Mononuclear cell (primary cell): Measurements from ENCODE around the gene CHI3L1. TPM values are rescaled to one million over a fixed set of nuclear protein-coding genes. Genes with fewer than 3 reads are reported as not detected.
"Not testable (repeated sequence)": the region's sequence is repeated elsewhere in the genome, so short reads cannot be mapped to it uniquely, and the experiment has no call there.

Experiments
- H3K27me3 ChIP-seq: 2 replicates; pipeline ENCODE4 v1.6.0; 2011; ENCODE audit warnings: low read length, control low read depth; ENCODE audit not compliant: insufficient read depth
- H3K4me1 ChIP-seq: 2 replicates; pipeline ENCODE4 v1.5.1; 2011; ENCODE audit warnings: mild to moderate bottlenecking, low read length, control low read depth; ENCODE audit not compliant: insufficient read depth
- H3K4me3 ChIP-seq: 2 replicates; pipeline ENCODE4 v1.5.1; 2011; ENCODE audit warnings: mild to moderate bottlenecking, low read length, moderate library complexity
- H3K9me3 ChIP-seq: 2 replicates; pipeline ENCODE4 v1.5.1; 2011; ENCODE audit warnings: low read depth, mild to moderate bottlenecking, control low read depth, low read length
- total RNA-seq: library from RNA; depleted of rRNA; stranded (reverse); fragments of >200 nt; gene quantifications from one replicate; pipeline ENCODE4 v1.2.3, GENCODE V29; 2012

CHI3L1 gene
- total RNA-seq = 0.94 TPM

DNA sequence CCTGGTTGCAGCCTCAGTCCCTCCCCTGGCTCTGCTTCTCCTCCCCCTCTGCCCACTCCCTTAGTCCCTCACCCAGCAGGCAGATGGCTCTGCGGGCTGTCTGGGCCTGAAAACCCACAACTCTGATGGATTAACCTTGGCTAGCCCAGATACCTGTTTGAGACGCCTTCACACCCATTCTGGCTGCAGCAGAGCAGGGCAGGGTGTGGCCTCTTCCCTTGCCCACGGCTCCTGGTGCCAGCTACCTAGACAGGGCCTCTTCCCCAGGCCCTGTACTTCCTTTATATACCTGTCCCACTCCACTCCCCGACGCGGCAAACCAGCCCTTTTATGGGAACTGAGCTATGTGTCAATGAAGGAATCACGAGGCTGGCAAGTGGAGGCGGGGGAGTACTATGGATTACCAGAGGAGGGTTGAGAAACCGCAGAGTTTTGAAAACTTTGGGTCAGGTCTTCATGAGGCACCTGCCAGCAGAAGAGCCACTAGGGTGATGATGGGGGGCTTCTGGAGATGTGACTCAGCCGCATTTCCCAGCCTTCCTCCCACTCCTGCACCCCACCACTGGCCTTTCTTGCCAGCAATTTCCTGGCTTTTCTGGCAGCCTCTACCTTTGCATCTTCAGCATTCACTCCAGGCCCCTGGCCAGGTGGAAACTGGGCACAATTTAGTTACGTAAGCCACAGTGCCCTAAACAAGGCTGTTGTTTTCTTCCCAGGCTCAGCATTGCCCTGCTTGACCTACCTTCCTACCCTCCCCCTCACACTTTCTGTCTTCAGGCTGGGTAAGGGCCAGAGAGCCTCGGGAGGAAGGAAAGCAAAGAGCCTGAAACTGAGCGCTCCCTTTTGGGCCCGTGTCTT, at the start of gene CHI3L1:
TSS of gene CHI3L1 (minus strand) at position 259 of the 858 bp plus-strand sequence. CDS start at position 178, 81 bp downstream.
- Histone ChIP-seq H3K4me3 (no peak within 1 kb of the TSS), H3K9me3 (no peaks in the 10 kb centered on the region), H3K4me1 (peaks cover 7% of the 10 kb centered on the region), H3K27me3 (no peaks in the 10 kb centered on the region)

GRCh38 chr1:203234901-203235300, 48.4 kb upstream of the CHI3L1 start:
- H3K9me3 ChIP-seq, H3K27me3 ChIP-seq: not testable (repeated sequence)

DNA sequence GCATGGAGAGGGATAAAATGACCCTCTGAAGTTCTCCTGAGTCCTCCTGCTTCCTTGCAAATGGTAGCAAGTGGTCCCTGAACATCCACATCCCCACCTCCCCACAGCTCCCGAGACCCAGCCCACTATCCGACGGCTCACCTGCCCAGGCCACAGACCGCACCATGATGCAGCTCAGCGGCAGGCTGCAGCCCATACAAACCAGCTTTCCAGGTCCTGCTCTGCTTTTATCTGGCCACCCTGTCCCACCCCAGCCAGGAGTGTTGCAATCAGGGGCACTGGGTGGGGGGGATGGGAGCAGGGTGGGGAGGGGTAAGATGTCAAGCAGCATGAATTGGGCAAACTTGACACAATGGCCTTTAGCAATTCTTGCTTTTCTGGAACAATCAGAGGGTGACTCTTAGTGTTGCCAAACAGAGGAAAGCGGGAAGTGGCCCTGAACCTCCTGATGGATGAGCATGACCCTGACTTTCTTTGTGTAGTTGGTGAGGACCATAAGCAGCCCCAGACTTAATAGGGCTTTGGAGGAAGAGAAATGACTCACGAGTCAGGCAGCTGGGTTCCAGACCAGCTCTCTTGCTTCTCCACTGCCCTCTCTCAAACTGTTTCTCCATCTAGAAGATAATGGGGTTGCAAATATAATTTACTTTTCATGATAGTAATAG, 43.1 kb upstream of the CHI3L1 start, which contains the start of gene CHIT1:
TSS of gene CHIT1 (minus strand) at position 203 of the 665 bp plus-strand sequence. CDS start at position 166, 37 bp downstream.
- no peaks in the 10 kb centered on the region for H3K27me3 ChIP-seq
- H3K4me1 ChIP-seq = no peaks in the 10 kb centered on the region

More at GRCh38 chr1:203234901-203235300, 48.4 kb upstream of the CHI3L1 start:
- H3K4me1 ChIP-seq, H3K4me3 ChIP-seq: not testable (repeated sequence)

GRCh38 chr1:203228670-203229069, 42.2 kb upstream of the CHI3L1 start:
- H3K4me3 ChIP-seq = no peak overlapping the region
- no peaks in the 10 kb centered on the region for H3K4me1 ChIP-seq
- H3K27me3 ChIP-seq = no peaks in the 10 kb centered on the region
- no peaks in the 10 kb centered on the region for H3K9me3 ChIP-seq

More for the DNA sequence above, 43.1 kb upstream of the CHI3L1 start, which contains the start of gene CHIT1:
- Histone ChIP-seq H3K4me3 (no peak within 1 kb of the TSS), H3K9me3 (no peaks in the 10 kb centered on the region)

GRCh38 chr1:203227371-203228083, 41.0 kb upstream of the CHI3L1 start:
- no peak overlapping the region for H3K4me3 ChIP-seq
- H3K9me3 ChIP-seq = no peaks in the 10 kb centered on the region
- no peaks in the 10 kb centered on the region for H3K27me3 ChIP-seq
- H3K4me1 ChIP-seq = no peaks in the 10 kb centered on the region

DNA sequence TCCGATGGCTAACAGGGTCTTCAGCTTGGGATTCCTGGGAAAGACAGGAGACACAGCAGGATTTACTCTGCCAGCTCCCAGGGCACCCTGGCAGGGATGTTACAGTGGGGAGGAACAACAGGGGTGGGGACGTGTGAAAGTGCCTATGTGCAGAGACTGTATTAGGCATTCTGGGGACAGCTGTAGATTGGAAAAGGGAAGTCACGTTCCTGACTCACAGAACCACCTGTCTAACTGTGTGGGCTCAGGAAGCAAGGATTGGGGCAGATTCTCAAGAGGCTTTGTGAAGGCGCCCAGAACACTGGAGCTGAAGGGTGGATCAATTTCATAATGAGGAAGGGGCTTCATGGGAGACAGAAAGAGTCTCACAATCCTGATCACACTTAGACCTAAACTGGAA, 38.6 kb upstream of the CHI3L1 start:
- H3K27me3 ChIP-seq = no peaks in the 10 kb centered on the region

GRCh38 chr1:203223012-203223775, 36.7 kb upstream of the CHI3L1 start:
- no peaks in the 10 kb centered on the region for H3K27me3 ChIP-seq

More for the DNA sequence above, 38.6 kb upstream of the CHI3L1 start:
- no peaks in the 10 kb centered on the region for H3K4me1 ChIP-seq
- no peak overlapping the region for H3K4me3 ChIP-seq
- no peaks in the 10 kb centered on the region for H3K9me3 ChIP-seq

GRCh38 chr1:203219934-203220333, 33.4 kb upstream of the CHI3L1 start:
- peaks cover 4% of the 10 kb centered on the region for H3K27me3 ChIP-seq
- no peak overlapping the region for H3K4me3 ChIP-seq
- no peaks in the 10 kb centered on the region for H3K9me3 ChIP-seq
- peaks cover 31% of the 10 kb centered on the region for H3K4me1 ChIP-seq

More at GRCh38 chr1:203223012-203223775, 36.7 kb upstream of the CHI3L1 start:
- no peak overlapping the region for H3K4me3 ChIP-seq
- no peaks in the 10 kb centered on the region for H3K4me1 ChIP-seq
- no peaks in the 10 kb centered on the region for H3K9me3 ChIP-seq

- Histone ChIP-seq H3K4me3 (no peak overlapping the region), H3K4me1 (peaks cover 33% of the 10 kb centered on the region), H3K9me3 (no peaks in the 10 kb centered on the region), H3K27me3 (peaks cover 4% of the 10 kb centered on the region)
Measured at GRCh38 chr1:203219171-203219570, 32.7 kb upstream of the CHI3L1 start.

DNA sequence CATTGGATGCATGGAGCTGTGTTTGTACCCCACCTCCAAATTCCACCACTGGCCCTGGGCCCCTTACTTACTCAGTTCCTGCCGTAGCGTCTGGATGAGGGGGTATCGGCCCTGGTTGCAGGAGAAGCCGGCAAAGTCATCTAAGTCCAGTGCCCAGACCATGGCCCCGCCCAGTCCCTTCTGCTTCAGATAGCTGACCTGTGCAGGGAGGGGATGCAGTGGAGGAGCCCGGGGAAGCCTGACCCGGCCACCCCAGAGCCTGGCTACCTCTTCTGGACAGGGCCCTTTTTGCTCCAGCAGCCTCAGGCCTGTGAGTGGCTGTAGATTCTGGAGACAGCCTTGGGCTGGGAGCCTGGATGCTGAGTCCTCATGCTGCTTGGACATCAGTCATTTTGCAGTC, 31.2 kb upstream of the CHI3L1 start:
- no peak overlapping the region for H3K4me3 ChIP-seq
- H3K9me3 ChIP-seq = no peaks in the 10 kb centered on the region
- peaks cover 4% of the 10 kb centered on the region for H3K27me3 ChIP-seq
- H3K4me1 ChIP-seq = peaks cover 33% of the 10 kb centered on the region

- Histone ChIP-seq H3K9me3 (no peaks in the 10 kb centered on the region), H3K4me1 (peaks cover 33% of the 10 kb centered on the region), H3K27me3 (peaks cover 4% of the 10 kb centered on the region), H3K4me3 (no peak overlapping the region)
Measured at GRCh38 chr1:203217139-203217655, 30.7 kb upstream of the CHI3L1 start.

DNA sequence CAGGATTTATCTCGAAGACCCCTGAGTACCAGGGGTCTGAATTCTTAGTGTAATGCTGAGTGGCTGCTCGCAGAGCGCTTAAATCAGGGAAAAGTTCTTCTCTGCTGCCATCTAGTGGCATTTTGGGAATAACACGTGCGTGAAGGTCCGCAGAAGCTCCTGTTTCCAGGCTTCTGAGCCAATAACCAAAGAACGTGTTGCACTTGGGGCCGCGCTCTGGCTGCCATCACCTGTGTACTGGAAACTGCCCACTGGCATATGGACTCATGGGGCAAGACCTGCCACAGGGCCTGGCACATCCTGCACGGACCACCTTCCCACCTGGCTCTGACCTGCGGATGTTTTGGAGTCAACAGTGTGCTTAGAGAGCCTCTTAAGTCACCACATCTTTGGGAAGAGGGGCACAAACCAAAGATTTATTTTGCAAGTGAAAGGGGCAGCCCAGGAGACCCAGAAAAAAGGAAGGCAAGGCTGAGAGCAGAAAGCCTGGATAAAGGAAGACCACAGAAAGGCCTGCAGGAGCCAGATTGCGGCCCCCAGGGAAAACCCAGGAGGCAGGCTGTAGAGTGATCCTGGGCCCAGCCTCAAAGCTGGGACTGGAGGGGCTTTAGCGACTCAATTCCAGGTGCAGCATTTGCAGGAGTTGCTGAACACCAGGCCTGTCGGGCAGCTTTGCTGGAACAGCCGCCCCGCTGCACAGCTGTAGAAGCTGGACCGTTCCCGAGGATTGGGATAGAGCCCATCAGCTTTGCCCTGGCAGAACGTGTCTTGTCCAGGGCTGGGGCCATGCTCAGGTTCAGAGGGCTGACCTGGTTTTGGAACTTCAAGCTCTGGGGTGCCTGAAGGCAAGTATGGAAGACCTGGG, 30.0 kb upstream of the CHI3L1 start:
- Histone ChIP-seq H3K9me3 (no peaks in the 10 kb centered on the region), H3K27me3 (peaks cover 4% of the 10 kb centered on the region), H3K4me1 (peaks cover 33% of the 10 kb centered on the region), H3K4me3 (no peak overlapping the region)

- no peak overlapping the region for H3K4me3 ChIP-seq
- peaks cover 4% of the 10 kb centered on the region for H3K27me3 ChIP-seq
- H3K4me1 ChIP-seq = peaks cover 33% of the 10 kb centered on the region
- H3K9me3 ChIP-seq = no peaks in the 10 kb centered on the region
Measured at GRCh38 chr1:203215573-203215972, 29.1 kb upstream of the CHI3L1 start.
